ENCODE results near the gene TTN.

TTN gene

GRCh38 chr2:178811901-178812300, 4.7 kb upstream of the TTN start:
- no peak for DNase-seq (ENCODE audit: low read depth in 1 of 2, low spot score in 1 of 2)

GRCh38 chr2:178811045-178811444, 3.8 kb upstream of the TTN start:
- no peak for DNase-seq (ENCODE audit: low read depth in 1 of 2, low spot score in 1 of 2)

- no peak for DNase-seq (ENCODE audit: low read depth in 1 of 2, low spot score in 1 of 2)
Measured at GRCh38 chr2:178810422-178810821, 3.2 kb upstream of the TTN start.

DNA sequence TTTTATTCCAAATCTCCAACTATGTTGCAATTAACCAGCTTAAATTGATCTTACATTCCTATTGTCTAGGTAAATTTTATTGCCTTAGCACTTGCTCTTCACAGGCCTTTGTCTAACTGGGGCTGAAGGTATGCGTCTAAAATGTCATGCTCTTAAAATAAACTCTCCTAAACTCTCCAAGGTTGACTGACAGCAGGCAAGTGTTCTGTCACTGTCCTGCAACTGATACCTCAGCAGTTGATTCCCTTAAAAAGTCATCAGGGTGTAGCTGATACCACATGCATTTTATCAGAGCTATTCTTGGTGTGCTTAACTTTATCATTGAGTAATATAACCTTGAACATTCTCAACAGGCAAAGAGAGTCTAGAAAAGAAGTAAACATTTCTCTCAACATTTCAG, 680 bp downstream of the TTN start:
- no peak for DNase-seq (ENCODE audit: low read depth in 1 of 2, low spot score in 1 of 2)

GRCh38 chr2:178805457-178805856, 1.8 kb downstream of the TTN start:
- no peak for DNase-seq (ENCODE audit: low read depth in 1 of 2, low spot score in 1 of 2)

DNA sequence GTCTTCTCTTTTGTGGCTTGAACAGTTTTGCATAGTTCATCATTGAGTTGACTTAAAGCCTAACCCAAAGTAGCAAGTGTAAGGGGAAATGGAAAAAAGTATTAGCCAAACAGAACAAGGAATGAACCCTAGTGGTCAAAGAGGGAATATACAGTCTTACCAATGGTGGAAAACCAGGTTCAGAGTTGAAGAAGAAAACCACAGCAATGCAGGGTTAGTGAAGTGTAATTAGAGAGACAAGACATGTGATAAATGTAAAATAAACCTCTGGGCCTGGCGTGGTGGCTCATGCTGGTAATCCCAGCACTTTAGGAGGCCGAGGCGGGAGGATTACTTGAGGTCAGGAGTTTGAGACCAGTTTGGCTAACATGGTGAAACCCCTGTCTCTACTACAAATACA, 2.4 kb downstream of the TTN start:
- DNase-seq (ENCODE audit: low read depth in 1 of 2, low spot score in 1 of 2), result no peak

DNA sequence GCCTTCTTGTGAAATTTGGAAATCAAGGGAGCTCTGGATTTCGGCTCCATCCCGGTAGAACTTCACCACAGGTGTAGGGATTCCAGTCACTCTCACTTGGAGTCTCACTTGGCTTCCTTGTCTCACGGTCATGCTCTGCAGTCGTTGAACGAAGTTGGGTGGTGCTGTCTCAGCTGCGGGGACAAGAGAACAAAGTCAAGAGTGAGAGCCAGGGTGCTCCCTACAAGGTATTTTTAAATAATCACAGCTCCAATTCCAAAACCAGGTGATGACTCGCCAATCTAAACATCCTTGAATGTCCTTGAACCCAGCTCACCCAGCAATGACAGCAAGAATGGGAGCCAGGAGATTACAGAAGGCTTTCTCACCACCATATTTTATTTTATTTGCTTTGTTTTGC, 6.7 kb downstream of the TTN start:
- no peak for DNase-seq (ENCODE audit: low read depth in 1 of 2, low spot score in 1 of 2)

GRCh38 chr2:178799305-178799704, 7.9 kb downstream of the TTN start:
- no peak for DNase-seq (ENCODE audit: low read depth in 1 of 2, low spot score in 1 of 2)

DNA sequence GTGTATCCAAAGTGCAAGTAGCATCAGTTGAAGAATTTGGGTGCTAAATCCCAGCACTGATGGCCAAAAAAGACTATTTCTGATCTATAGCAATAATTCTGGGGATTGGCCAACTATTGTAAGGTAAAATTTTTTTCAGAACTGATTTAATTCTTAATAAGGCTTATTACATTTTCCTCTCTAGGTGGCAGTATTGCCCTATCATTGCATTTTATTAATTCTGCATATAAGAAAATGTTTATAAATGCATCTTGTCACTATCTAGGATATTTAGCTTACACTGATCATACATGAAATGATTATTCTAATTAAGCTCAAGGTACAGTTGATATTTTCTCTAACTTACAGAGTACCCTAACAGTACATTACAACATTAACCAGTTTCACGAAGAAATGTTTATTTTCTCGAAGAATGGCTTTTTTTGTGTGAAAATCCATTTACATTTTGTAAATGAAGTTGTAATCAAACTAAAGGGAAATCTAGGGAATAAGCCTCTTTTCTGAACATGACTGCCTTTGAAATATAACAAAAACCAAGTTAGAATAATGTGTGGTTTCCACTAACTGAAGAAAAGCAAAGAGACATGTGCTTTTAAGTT, 11.0 kb downstream of the TTN start:
- no peak for DNase-seq (ENCODE audit: low read depth in 1 of 2, low spot score in 1 of 2)

DNA sequence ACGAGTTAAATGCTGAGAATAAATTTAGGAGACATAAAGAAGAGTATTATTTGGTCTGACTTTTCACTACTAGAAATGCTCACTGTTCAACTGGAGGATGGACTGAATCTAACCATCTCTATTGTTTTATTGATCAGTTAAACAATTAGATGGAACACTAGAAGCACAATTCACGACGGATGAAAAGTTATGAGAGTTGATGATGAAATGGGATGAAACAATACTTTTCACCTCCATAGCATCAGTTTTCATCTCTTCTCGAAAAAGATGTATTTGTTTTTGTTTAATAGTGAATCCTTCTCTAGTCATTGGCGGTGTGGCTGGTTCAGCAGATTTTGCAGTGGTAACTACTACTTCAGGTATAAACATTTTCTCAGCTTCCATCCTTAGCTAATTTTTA, 19.3 kb downstream of the TTN start:
- DNase-seq (ENCODE audit: low read depth in 1 of 2, low spot score in 1 of 2), result no peak

- no peak for DNase-seq (ENCODE audit: low read depth in 1 of 2, low spot score in 1 of 2)
Measured at GRCh38 chr2:178787155-178787554, 20.1 kb downstream of the TTN start.

GRCh38 chr2:178783889-178784288, 23.3 kb downstream of the TTN start:
- no peak for DNase-seq (ENCODE audit: low read depth in 1 of 2, low spot score in 1 of 2)

- no peak for DNase-seq (ENCODE audit: low read depth in 1 of 2, low spot score in 1 of 2)
Measured at GRCh38 chr2:178782236-178782635, 25.0 kb downstream of the TTN start.

DNA sequence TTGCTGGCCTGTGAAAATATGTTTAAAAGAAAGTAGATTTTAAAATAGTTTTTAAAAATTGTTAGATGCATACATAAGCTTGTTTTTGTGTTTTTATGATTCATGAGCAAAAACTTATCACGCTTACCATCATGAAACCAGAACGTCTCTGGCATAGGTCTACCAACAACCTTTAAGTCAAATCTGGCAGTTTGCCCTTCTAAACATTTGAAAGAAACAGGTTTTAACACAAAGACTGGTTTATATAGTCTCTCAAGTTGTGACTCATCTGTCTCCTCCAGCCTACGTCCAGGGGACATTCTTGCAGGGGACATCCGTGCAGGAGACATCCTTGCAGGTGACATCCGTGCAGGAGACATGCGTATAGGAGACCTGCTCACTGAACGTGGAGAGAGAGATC, 29.6 kb downstream of the TTN start:
- DNase-seq (ENCODE audit: low read depth in 1 of 2, low spot score in 1 of 2), result no peak

DNA sequence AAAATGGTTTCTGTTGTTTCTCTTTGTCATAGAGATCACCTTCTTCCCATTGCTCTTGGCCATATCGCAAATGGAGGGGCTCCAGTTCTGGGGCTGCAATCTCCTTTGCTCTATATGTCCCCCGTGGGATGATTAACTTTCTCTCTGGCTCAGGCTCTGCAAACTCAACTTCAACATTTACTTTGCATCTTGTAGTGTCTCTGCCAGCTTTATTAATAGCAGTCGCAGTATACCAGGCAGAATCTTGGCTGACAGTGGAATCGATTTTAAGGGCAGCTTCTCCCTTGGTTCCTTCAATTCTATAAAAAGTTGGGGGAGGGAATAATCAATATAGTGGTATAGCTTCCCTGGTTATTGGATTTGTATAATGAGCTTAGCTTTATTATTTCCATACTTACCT, 30.5 kb downstream of the TTN start:
- no peak for DNase-seq (ENCODE audit: low read depth in 1 of 2, low spot score in 1 of 2)

DNA sequence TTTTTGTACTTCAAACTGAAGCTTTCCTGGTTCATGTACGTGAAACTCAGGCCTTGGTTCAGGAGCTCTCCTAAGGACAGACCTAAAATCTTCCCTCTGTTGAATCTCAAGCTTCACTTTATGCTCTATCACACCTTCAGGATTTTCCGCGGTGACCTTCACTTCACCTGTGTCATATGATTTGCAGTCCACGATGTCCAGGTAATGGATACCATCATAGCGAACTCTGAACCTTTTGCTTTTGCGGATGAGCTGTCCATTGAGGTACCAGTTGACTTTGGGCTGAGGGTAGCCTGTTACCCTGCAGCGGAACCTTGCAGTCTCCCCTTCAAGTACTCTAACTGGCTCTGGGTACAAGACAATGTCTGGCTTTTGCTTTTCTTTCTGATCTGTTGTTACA, 31.2 kb downstream of the TTN start:
- no peak for DNase-seq (ENCODE audit: low read depth in 1 of 2, low spot score in 1 of 2)

DNA sequence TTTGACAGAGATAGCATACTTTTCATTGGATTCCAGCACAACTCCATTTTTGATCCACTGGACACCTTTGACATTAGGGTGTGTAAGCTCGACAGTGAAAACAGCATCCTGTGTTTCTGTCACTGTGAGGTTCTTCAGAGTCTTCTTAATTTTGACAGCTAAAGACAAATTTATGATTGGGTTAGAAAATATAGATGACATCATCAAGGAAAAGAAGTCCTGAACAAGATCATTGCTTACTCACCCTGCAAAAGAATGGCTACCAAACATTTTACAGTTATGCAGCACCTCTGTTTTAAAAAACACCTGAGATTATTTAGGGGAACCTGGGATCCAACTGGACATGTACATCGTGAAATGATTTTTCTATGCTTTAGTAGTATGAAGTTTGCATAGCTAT, 36.7 kb downstream of the TTN start:
- DNase-seq (ENCODE audit: low read depth in 1 of 2, low spot score in 1 of 2), result no peak

DNA sequence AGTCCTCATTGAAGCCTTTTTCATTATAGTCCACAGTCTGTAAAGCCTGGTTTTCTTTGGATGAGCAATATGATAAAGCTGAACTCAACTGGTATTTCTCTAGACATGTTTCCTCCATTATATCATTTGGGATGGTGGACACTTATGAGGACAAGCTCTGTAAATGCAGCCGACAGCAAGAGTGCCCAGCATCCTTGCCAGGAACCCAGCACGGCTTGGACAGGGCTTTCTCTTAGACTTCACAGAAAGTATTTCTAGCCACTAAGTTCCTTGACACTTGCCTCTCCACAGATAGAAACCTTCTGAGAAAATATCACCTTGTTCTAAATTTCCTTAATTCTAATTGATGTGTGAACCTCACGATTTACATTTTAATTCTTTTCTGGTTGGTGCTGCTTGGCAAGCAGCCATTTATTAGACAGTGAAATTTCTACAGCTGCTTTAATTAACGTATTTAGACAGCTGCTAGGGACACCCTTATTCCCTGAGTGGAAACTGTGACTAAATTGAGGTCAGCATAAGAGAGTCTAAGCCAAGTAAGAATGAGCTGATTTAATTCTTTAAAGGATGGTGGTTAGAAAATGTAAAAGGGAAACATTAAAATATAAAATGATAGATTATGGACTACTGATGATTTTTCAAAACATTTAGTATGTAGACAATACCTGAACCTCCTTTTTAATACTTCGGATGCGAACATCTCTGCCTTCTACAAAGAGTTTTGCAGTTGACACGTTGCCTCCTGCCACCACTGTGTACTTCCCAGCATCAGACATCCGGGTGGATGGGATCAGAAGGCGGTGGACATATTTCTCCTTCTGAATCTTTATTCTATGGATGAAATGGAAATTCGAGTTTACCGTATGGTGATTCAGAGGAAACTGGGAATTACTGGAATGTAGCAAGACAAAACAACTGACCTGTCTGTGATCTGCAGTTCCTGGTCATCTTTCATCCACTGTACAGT, 39.8 kb downstream of the TTN start:
- DNase-seq (ENCODE audit: low read depth in 1 of 2, low spot score in 1 of 2), result no peak

DNA sequence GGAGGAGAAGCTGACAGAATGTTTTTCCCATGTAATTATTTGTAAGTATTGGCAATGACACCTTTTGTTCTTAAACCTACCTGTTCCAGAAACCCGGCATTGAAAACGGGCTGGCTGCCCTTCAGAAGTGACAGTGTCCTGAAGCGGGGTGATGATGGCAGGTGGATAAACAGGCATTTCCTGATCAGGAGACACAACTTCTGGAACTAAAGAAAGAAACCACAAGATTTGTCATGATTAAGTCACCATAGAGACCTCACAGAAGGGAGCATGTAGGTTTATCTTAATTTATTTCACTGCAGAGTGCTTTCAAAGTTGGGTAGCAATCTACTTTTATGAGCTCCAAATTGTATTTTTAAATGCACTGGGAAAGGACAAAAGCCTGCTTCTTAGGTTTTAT, 43.1 kb downstream of the TTN start:
- no peak for DNase-seq (ENCODE audit: low read depth in 1 of 2, low spot score in 1 of 2)

DNA sequence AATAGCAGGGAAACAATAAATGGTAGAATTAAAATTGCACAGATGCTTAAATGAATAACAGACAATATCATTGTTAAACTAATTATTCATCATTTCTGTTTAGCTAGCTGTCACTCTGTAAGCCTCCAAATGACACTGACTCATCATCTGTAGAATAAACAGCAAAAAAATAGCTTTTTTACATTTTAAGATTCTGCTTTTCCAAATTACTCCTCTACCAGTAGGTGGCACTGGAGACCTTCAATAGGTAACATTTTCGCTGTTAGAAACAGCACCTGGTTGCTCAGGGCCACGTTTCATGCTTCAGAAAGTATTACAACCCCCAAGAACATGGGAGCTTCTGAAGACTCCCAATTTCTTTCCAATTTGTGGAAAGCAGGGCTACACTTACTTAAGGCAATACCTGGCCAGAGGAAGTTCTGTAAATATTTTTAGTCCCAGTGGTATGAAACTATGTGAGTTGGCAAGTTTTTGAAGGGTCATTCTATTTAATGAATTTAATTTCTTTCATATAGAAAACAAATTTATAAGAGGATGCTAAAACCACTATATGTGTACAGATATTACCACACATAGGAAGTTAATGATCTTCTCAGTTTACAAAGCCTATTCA, 45.4 kb downstream of the TTN start:
- DNase-seq (ENCODE audit: low read depth in 1 of 2, low spot score in 1 of 2), result no peak

DNA sequence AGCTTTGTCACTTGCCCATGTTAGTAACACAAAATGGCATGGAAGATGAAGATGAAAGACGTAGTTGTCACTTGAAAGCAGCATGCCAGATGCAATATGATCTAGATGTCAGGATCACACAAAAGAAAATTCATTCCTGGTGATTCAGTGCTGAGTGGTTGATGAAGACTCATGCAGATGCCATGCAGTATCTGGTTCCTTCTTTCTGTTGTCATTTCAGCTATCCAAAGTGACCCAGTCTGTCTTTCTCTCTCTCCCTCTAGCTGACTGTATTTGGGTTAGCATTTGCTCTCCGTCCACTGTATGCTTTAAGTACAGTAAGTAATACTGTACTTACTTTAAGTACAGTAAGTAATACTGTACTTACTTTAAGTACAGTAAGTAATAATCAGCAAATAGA, 50.4 kb downstream of the TTN start:
- no peak for DNase-seq (ENCODE audit: low read depth in 1 of 2, low spot score in 1 of 2)

DNA sequence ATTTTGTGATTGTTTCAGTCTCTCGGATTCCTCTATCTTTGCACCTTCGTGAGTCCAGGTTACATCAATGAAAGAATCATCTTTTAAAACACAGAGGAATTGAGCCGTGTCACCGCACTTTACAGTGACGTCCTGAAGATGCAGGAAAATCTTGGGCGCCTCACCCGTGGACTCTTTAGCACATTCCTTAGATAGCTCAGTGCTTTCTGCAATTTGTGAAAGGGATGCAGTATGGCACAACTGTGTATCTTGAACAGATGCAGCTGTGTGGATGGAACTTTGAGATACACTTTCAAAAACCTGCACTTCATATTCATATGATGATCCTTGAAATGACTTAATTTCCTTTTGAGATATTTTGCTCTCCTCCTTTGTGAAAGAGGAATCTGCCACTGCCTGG, 50.9 kb downstream of the TTN start:
- DNase-seq (ENCODE audit: low read depth in 1 of 2, low spot score in 1 of 2), result no peak

Data from stimulated activated CD4-positive, alpha-beta T cell treated with anti-CD3 and anti-CD28 coated beads, Interleukin-15, amount 100 ng/mL, for 1 hour (primary cell).